Body of pancreas (tissue), 4 donors: ENCODE results near the gene PLVAP.

Experiments
- POLR2A ChIP-seq, 3 donors: fragments of 450-650 bp; IDR thresholded peaks; one replicate each; pipeline ENCODE4 v1.6.1; 2016; ENCODE audit warnings: antibody characterized with exemption in 3 of 3, mild to moderate bottlenecking in 2 of 3
- TF ChIP-seq, protein P1 (sequence below), 7 experiments: fragments of 450-650 bp in 4 of 7; fragments of 200-600 bp in 3 of 7; sonication (generic) in 3 of 7; IDR thresholded peaks; one replicate each; pipeline ENCODE4 v1.5.1; 2016 to 2019; ENCODE audit warnings: antibody characterized with exemption in 7 of 7

DNA sequence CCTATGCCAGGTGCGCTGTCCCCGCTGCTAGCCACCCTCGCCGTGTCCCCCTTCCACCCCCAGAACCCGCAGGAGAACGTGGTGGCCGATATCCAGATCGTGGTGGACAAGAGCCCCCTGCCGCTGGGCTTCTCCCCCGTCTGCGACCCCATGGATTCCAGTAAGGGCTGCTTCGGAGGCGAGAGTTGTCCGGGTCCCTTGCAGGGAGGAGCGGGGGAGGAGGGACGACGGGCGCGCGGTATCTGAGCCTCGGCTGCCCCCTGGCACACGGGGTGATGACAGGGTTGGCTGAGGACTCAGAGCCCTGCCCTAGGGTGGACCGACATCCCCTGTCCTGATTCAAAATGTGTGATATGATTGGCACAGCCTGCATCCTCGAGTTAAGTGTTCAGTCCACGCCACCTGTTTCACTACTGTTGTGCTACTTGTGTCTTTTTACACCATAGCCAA is 43.4 kb upstream of the PLVAP start:
- no peak for TF ChIP-seq POLR2A (IDR thresholded peaks at IDR 0.05)
- TF ChIP-seq, protein P1, sequence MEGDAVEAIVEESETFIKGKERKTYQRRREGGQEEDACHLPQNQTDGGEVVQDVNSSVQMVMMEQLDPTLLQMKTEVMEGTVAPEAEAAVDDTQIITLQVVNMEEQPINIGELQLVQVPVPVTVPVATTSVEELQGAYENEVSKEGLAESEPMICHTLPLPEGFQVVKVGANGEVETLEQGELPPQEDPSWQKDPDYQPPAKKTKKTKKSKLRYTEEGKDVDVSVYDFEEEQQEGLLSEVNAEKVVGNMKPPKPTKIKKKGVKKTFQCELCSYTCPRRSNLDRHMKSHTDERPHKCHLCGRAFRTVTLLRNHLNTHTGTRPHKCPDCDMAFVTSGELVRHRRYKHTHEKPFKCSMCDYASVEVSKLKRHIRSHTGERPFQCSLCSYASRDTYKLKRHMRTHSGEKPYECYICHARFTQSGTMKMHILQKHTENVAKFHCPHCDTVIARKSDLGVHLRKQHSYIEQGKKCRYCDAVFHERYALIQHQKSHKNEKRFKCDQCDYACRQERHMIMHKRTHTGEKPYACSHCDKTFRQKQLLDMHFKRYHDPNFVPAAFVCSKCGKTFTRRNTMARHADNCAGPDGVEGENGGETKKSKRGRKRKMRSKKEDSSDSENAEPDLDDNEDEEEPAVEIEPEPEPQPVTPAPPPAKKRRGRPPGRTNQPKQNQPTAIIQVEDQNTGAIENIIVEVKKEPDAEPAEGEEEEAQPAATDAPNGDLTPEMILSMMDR (IDR thresholded peaks at IDR 0.05): no peak
